Measurements from ENCODE around the gene ATP5ME.

ATP5ME gene

GRCh38 chr4:666822-667544 is 7.1 kb downstream of the ATP5ME start:
- no peak for DNase-seq

DNA sequence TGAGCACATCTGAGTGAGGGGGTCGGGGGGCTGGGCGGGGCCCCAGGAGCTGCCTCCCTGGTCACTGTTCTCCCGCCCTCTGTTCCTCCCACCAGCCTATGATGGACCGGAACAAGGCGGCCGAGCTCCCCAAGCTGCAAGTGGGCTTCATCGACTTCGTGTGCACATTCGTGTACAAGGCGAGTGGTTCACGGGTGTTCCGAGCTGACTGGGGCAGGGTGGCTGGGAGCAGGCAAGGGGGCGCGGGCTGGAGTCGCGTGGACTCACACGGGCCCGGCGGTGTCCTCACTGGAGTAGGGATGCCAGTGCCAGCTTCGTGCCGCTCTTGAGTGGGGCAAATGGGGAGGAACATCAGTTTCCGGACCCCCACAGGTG is 7.7 kb downstream of the ATP5ME start:
- no peak for DNase-seq

- no peak for DNase-seq
Measured at GRCh38 chr4:665751-666435, 8.2 kb downstream of the ATP5ME start.

DNA sequence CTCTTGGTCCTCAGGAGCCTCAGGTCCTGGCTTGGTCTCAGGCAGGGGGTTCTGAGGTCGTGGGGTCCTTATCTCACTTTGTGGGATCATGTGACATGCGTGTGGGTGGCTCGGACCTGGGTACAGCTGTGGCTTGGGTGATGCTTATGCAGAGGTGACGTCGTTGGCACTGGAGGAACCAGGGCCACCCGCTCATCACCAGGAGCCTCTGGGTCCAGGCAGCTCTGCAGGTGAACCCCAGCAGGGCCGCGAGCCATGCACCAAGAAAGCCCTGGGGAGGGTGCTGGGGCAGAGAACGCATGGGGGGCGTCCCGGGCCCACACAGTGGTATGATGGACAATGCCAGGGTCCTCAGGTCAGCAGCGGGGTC is 8.7 kb downstream of the ATP5ME start:
- no peak for DNase-seq

- no peak for DNase-seq
Measured at GRCh38 chr4:664713-665231, 9.3 kb downstream of the ATP5ME start.

GRCh38 chr4:663438-664428 is 10.3 kb downstream of the ATP5ME start:
- DNase-seq: no peak

- no peak for DNase-seq
Measured at GRCh38 chr4:663046-663437, 11.0 kb downstream of the ATP5ME start.

DNA sequence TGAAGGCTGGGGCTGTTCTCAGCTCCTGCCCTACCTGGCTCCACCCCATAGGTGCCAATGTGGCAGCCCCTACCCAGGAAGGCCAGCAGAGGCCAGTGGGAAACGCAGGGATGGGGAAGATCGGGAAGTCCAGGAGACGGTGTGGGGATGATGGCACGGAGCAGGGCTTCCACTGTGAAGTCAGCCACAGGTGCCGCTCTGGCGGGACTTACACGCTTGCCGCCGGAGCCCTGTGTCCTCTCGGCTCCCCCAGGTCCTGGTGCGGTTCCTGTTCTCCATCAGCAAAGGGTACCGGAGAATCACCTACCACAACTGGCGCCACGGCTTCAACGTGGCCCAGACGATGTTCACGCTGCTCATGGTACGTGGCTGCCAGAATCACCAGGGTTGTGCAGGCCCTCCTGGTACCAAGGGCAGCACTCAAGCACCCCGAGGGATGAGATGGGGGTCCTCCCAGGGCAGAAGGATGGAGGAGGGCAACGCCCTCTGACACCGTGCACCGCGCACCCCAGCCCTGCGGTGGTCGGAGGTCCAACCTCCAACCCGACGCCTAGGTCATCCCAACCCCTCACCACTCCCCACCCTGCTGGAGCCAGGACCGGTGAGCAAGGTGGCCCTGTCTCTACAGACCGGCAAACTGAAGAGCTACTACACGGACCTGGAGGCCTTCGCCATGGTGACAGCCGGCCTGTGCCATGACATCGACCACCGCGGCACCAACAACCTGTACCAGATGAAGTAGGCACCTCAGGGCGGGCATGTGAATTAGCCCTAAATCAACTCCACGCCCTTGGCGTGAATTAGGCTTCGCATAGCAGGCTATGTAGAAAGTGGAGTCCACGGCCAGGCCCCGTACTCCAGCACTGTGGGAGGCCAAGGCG is 12.0 kb downstream of the ATP5ME start:
- DNase-seq: no peak

GRCh38 chr4:661231-661630 is 12.8 kb downstream of the ATP5ME start:
- DNase-seq: no peak

DNA sequence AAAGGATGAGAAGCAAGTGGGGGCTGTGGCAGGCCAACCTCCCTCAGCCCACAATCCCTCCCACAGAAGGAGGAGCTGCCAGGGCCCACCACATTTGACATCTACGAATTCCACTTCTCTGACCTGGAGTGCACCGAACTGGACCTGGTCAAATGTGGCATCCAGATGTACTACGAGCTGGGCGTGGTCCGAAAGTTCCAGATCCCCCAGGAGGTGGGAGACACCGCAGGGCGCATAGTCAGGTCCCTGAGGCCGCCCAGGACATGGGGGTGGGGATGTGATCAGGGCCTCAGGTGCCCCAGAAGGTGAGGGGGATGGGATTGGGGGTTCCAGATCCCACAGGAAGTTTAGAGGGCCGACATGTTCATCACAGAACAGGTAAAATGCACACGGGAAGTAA is 13.7 kb downstream of the ATP5ME start:
- DNase-seq: no peak

DNA sequence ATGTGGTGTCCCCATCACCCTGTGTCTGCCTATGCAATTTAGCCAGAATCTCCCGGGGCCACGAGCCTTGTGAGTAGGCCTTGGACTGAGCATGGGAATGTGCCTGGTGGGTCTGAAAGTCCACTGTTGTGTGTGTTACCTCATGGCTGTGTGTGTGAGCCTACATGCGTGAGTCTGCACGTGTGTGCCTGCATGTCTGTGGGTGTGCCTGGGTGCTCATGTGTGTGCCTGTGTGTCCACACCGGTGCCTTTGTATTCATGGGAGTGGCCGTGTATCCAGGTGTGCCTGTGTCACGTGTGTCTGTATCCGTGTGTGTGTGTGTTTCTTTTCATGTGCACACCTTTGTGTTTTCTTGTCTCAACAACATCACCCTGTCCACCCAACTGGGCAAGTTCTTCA is 14.2 kb downstream of the ATP5ME start:
- DNase-seq: no peak

- DNase-seq: no peak
Measured at GRCh38 chr4:658681-659667, 15.1 kb downstream of the ATP5ME start.

DNA sequence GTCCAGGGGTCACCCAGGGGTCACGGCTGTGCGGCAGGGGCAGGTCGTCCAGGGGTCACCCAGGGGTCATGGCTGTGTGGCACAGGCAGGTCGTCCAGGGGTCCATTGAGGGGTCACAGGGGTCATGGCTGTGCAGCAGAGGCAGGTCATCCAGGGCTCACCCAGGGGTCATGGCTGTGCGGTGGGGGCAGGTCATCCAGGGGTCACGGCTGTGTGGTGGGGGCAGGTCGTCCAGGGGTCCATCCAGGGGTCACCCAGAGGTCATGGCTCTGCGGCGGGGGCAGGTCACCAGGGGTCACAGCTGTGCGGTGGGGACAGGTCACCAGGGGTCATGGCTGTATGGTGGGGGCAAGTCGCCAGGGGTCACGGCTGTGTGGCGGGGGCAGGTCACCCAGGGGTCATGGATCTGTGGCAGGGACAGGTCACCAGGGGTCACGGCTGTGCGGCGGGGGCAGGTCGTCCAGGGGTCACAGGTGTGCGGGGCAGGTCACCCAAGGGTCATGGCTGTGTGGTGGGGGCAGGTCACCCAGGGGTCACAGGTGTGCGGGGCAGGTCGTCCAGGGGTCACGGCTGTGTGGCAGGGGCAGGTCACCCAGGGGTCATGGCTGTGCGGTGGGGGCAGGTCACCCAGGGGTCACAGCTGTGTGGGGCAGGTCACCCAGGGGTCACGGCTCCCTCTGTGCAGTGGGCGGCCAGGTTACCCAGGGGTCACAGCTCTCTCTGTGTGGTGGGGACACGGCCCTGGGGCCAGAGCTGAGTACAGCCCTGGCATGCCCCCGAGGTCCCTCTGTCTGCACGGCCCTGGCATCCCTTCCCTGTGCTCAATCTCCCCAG is 16.0 kb downstream of the ATP5ME start:
- DNase-seq: no peak

GRCh38 chr4:657338-657833 is 16.7 kb downstream of the ATP5ME start:
- DNase-seq: no peak

DNA sequence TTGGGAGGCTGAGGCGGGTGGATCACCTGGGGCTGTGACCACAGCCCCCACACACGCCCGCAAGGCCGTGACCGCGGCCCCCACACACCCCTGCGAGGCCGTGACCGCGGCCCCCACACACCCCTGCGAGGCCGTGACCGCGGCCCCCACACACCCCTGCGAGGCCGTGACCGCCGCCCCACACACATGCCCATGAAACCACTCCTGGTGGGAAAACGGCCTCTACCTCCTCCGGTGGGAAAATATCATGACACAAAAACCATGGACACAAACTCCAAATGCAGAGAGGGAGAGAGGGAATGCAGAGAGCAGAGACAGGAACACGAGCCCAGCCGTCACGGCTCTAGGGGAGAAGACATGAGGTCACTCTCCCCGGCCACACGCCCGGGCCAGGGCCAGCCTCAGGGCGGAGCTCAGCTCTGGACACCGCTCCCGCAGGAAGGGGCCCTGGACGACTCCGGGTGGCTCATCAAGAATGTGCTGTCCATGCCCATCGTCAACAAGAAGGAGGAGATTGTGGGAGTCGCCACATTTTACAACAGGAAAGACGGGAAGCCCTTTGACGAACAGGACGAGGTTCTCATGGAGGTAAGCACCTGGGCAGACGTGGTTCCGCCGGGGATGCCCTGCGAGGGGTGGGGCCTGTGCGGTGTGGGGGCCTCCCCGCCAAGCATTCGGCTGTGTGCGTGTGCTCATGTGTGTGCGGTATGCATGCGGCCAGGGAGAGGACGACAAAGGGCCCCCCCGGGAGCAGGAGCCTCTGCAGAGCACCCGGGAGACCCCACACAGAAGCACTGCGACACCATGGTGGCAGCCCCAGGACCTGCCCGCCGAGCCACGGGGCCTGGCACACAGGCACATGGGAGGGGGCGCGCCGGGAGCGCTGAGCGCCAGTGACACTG is 17.4 kb downstream of the ATP5ME start:
- DNase-seq: no peak

GRCh38 chr4:655464-656151 is 18.5 kb downstream of the ATP5ME start:
- no peak for DNase-seq

GRCh38 chr4:654871-655463 is 19.1 kb downstream of the ATP5ME start:
- DNase-seq: no peak

DNA sequence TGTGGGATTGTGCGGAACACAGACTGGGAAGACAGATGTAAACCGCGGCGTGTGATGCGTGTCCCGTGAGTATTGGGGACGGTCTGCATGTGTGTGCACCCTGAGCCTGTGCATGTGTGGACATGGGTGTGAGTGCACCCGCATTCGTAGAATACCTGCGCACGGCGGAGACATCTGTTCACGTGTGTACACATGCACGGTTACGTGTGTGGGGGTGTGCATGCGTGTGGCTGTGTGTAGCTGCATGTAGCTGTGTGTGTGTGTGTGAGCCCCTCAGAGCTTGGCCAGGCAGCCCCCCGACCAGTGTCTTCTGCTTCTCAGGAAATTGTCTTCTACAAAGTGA is 19.6 kb downstream of the ATP5ME start:
- DNase-seq: no peak

Data from NCI-H2029 treated with DMSO at 0.1 percent for 48 hours (cell line).